Nephron (organoid): ENCODE data around the gene TTC9C.
"Not testable (repeated sequence)": the region's sequence is repeated elsewhere in the genome, so short reads cannot be mapped to it uniquely, and the experiment has no call there.

ENCODE experiments used
- H3K27ac Mint-ChIP-seq, 3 experiments: 2 replicates each; pipeline ENCODE4 v1.8.0; 2020; ENCODE audit warnings: mixed read lengths in 3 of 3, mild to moderate bottlenecking in 2 of 3, moderate library complexity in 1 of 3
- H3K27me3 Mint-ChIP-seq: 2 replicates; pipeline ENCODE4 v1.8.0; 2021; ENCODE audit warnings: low read depth, mild to moderate bottlenecking, moderate library complexity, mixed read lengths
- H3K36me3 Mint-ChIP-seq: 2 replicates; pipeline ENCODE4 v1.8.0; 2020; ENCODE audit warnings: low read depth, mixed read lengths
- H3K4me1 Mint-ChIP-seq: 2 replicates; pipeline ENCODE4 v1.8.0; 2020; ENCODE audit warnings: mixed read lengths
- H3K4me3 Mint-ChIP-seq, 3 experiments: 2 replicates each; pipeline ENCODE4 v1.8.0; 2020; ENCODE audit warnings: mild to moderate bottlenecking in 3 of 3, mixed read lengths in 3 of 3, moderate library complexity in 2 of 3
- H3K9me3 Mint-ChIP-seq: 2 replicates; pipeline ENCODE4 v1.8.0; 2020; ENCODE audit warnings: mixed read lengths
- CTCF ChIP-seq, 3 experiments: fragments of 200-600 bp; sonication (generic); IDR thresholded peaks; one replicate each; pipeline ENCODE4 v1.5.0; 2021; ENCODE audit warnings: antibody characterized with exemption in 3 of 3; ENCODE audit not compliant: unreplicated experiment in 3 of 3

The TTC9C gene

DNA sequence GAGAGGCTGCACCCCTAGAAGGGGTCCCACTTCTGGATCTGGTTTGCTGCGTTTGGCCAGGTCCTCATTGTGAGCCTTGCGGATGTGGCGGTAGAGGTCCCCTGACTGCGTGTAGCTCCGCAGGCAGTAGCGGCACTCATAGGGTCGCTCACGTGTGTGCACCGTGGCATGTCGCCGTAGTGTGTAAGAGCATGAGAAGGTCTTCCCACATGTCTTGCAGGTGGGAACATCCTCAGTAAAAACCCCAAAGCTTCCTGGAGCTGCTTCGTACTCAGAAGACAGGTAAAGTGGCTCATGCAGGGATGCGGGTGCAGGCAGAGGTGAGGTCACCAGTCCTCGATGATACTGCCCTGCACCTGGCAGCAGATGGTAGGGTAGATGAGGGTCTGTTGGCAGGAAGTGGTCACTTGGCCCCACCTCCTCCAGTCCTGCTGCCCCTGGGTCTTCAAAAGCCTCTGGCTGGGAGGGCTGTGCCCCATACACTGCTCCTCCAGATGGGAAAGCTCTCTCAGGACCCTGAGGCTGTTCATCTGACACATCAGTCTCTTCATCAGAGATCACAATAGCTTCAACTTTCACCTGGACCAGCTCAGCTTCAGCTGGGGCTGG is 24.0 kb downstream of the TTC9C start:
- peaks cover 10% of the 10 kb centered on the region for H3K4me1 Mint-ChIP-seq
- no peak for TF ChIP-seq CTCF (IDR thresholded peaks at IDR 0.05; ENCODE audit: unreplicated experiment in 3 of 3)
- no peaks in the 10 kb centered on the region for H3K27me3 Mint-ChIP-seq

DNA sequence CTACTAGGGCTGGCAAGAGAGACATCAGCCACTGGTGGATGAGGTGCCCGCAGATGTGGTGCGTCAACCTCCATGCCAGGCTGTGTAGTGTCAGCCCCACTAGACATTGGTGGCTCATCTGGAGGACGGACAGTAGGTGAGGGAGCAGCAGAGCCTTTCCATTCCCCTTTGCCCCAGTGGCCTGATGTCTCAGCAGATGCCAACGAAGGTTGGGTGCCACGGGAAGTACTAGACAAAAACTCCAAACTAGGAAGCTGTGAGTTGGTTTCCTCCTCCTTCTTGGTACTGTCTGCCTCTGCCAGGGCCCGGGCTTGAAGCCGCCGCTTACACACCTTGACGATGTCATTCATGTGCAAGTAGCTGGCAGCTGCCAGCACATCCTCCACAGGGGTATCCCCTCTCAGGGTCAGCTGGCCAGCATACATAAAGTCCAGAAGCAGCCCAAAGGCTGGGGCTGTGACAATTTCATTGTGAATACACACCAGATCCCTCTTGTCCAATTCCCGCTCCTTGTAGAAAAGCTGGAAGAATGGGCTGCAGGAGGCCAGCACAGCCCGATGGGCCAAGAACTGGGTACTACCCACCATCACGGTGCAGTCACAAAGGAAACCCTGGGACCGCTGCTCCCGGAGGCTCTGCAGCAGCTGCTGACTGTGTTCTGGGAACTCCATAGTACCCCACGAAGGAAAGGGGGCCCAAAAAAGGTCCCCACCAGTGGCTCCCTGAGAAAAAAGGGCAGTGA is 24.9 kb downstream of the TTC9C start:
- no peak for TF ChIP-seq CTCF (IDR thresholded peaks at IDR 0.05; ENCODE audit: unreplicated experiment in 3 of 3)
- H3K36me3 Mint-ChIP-seq, result peaks cover 16% of the 10 kb centered on the region
- H3K9me3 Mint-ChIP-seq, result no peaks in the 10 kb centered on the region
- peaks cover 10% of the 10 kb centered on the region for H3K4me1 Mint-ChIP-seq
- H3K4me3 Mint-ChIP-seq, result peak overlapping the region; percentile 87 to 97 (median 94)
- H3K27me3 Mint-ChIP-seq, result no peaks in the 10 kb centered on the region
- H3K27ac Mint-ChIP-seq, result peak overlapping the region; percentile 91 to 98 (median 97)

More for the DNA sequence above, 24.0 kb downstream of the TTC9C start:
- peak overlapping the region in 2 of 3 experiments; percentile 26 to 76 for H3K27ac Mint-ChIP-seq
- peak overlapping the region; percentile 64 to 97 (median 68) for H3K4me3 Mint-ChIP-seq
- H3K9me3 Mint-ChIP-seq, result no peaks in the 10 kb centered on the region
- peaks cover 16% of the 10 kb centered on the region for H3K36me3 Mint-ChIP-seq

- H3K4me3 Mint-ChIP-seq, result peak within 1 kb of the TSS; percentile 87 to 97 (median 94)
- no peaks in the 10 kb centered on the region for H3K27me3 Mint-ChIP-seq
- TF ChIP-seq CTCF (IDR thresholded peaks at IDR 0.05; ENCODE audit: unreplicated experiment in 3 of 3), result no peak
- H3K27ac Mint-ChIP-seq, result peak within 1 kb of the TSS; percentile 91 to 98 (median 97)
- peaks cover 14% of the 10 kb centered on the region for H3K36me3 Mint-ChIP-seq
- peaks cover 10% of the 10 kb centered on the region for H3K4me1 Mint-ChIP-seq
- H3K9me3 Mint-ChIP-seq, result no peaks in the 10 kb centered on the region
These were observed 25.7 kb downstream of the TTC9C start, which contains the start of gene ZBTB3 for GRCh38 chr11:62753736-62754603. TSS of gene ZBTB3 (minus strand) at chr11:62754160. CDS start at chr11:62753664, 496 bp downstream.

- Mint-ChIP-seq H3K4me3 (peak overlapping the region; percentile 61 to 81 (median 78)), H3K4me1 (peaks cover 10% of the 10 kb centered on the region), H3K36me3 (peaks cover 10% of the 10 kb centered on the region), H3K9me3 (no peaks in the 10 kb centered on the region), H3K27me3 (no peaks in the 10 kb centered on the region), H3K27ac (peak overlapping the region; percentile 27 to 70 (median 54))
- TF ChIP-seq CTCF (IDR thresholded peaks at IDR 0.05; ENCODE audit: unreplicated experiment in 3 of 3), result no peak
These were observed 26.9 kb downstream of the TTC9C start for GRCh38 chr11:62755086-62755615.

GRCh38 chr11:62757846-62758788 is 29.8 kb downstream of the TTC9C start:
- Mint-ChIP-seq H3K27me3 (no peaks in the 10 kb centered on the region), H3K4me1 (peaks cover 27% of the 10 kb centered on the region), H3K4me3 (peak overlapping the region in 2 of 3 experiments; percentile 15 to 28), H3K36me3 (peaks cover 14% of the 10 kb centered on the region), H3K27ac (peak overlapping the region in 1 of 3 experiments; percentile 55), H3K9me3 (no peaks in the 10 kb centered on the region)
- TF ChIP-seq CTCF (IDR thresholded peaks at IDR 0.05; ENCODE audit: unreplicated experiment in 3 of 3), result no peak

DNA sequence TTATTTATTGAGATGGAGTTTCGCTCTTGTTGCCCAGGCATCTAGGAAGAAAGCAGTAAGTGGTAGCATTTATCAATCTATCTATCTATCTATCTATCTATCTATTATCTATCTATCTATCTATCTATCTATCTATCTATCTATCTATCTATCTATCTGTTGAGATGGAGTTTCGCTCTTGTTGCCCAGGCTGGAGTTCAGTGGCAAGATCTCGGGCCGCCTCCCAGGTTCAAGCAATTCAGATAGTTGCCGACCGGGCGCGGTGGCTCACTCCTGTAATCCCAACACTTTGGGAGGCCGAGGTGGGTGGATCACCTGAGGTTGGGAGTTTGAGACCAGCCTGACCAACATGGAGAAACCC is 32.6 kb downstream of the TTC9C start:
- H3K27ac Mint-ChIP-seq, result peak overlapping the region; percentile 90 to 97 (median 95)
- H3K27me3 Mint-ChIP-seq, result not testable (repeated sequence)

More for the DNA sequence above, 32.6 kb downstream of the TTC9C start:
- peaks cover 15% of the 10 kb centered on the region for H3K36me3 Mint-ChIP-seq
- peaks cover 17% of the 10 kb centered on the region for H3K4me1 Mint-ChIP-seq
- peak overlapping the region; percentile 97 to 99 (median 98) for H3K4me3 Mint-ChIP-seq
- not testable (repeated sequence) for H3K9me3 Mint-ChIP-seq
